ENCODE results near the gene TMED8.

- TF ChIP-seq CTCF (IDR thresholded peaks at IDR 0.05; ENCODE audit: borderline replicate concordance, extremely low read depth, low read length, poor library complexity, severe bottlenecking) (no peak), EZH2 (IDR thresholded peaks at IDR 0.05; ENCODE audit: borderline replicate concordance, low read depth, low read length, severe bottlenecking) (no peak)
Measured at GRCh38 chr14:77347751-77348150, 29.1 kb downstream of the TMED8 start.

Data from DND-41 (cell line).